HG03025 (cell line): ENCODE measurements around the gene SLC4A1.
A peak's percentile ranks its signal among the peaks of the same experiment; 100 is the strongest.

Experiments
- ATAC-seq: cut with Tn5 transposase; IDR thresholded peaks from one replicate; pipeline ENCODE4 v1.9.1; 2021; ENCODE audit warnings: mild to moderate bottlenecking, moderate library complexity; ENCODE audit not compliant: unreplicated experiment, low FRiP score

The SLC4A1 gene

DNA sequence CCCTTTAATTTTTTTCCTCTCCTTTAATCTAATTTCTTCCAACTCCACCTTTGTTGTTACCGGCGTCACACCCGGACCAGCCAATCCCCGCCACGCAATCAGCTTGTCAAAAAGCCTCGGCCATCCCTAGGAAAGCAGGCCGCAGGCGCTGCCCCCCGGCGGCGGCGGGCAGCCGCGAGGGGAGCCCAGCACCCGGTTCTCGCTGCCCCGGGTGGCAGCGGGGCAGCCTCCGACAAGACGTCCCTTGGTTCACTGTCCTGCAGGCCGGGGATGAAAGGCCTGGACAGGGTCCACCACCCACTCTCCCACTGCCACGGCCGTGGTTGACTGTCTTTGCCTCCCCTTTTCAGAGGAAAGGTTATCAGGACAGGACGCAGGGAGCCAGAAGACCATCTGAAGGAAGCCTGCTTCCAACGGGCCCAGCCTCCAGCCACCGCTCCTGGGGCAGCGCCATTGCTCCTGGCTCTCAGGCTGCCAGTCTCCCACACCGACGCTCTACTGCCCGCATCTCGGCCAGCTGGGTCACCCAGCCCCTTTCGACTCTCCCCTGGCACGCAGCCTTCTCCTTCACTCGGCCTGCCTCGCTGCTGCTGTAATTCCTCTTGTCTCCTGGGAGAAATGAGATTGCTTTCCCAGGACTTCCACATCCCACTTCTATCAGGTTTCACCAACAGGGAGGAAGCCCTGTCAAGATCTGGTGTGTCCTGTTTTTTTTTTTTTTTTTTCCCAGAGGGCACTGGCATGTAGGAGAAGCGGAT, 45.6 kb downstream of the SLC4A1 start:
- ATAC-seq, result no peak

DNA sequence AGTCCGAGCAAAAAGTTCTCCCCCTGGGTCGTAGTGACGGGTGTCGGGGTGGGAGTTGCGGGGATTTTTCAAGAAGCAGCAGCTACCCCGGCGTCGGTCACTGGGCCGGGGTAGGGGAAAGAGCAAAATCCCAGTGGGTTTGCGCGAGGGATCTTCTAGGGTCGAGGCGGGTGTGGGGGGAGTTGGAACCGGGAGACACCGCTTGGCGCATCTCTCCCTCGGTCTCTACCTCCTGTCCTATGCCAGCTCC, 46.1 kb downstream of the SLC4A1 start:
- ATAC-seq, result no peak

DNA sequence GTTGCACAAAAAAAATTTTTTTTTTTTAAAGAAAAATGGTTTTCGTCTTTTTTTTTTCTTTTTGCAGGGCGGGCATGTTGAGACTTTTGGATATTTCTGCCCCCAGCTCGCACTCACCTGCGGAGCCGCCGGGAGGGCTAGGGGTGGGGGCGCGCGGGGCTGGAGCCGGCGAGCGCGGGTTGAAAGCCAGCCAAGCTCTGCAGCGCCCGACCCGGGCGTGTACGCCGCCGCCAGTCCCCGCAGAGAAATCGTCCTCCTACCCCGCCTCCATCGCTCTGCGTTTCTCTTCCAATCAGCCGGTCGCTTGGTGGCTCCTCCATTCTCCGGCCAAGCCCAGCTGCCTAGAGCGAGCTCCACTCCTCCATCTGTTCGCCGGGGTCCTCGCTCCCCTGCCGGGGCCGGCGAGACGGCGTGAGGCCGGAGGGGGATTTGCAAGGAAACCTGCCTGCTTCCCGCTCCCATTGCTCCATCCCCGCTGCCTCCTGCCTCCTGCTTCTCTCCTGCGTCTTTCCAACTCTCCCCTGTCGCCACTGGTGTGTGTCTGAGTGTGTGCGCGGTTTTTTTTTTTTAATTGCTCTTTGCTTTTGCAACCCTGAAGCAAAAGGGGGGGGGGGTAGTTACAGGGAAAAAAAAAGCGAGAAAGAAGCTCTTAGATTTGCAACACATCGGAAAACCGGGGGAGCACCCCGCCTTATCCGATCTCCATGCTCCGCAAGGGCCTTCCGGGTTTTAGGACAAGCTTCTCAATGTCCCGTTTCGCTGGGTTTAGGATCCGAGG, 46.7 kb downstream of the SLC4A1 start:
- no peak for ATAC-seq

DNA sequence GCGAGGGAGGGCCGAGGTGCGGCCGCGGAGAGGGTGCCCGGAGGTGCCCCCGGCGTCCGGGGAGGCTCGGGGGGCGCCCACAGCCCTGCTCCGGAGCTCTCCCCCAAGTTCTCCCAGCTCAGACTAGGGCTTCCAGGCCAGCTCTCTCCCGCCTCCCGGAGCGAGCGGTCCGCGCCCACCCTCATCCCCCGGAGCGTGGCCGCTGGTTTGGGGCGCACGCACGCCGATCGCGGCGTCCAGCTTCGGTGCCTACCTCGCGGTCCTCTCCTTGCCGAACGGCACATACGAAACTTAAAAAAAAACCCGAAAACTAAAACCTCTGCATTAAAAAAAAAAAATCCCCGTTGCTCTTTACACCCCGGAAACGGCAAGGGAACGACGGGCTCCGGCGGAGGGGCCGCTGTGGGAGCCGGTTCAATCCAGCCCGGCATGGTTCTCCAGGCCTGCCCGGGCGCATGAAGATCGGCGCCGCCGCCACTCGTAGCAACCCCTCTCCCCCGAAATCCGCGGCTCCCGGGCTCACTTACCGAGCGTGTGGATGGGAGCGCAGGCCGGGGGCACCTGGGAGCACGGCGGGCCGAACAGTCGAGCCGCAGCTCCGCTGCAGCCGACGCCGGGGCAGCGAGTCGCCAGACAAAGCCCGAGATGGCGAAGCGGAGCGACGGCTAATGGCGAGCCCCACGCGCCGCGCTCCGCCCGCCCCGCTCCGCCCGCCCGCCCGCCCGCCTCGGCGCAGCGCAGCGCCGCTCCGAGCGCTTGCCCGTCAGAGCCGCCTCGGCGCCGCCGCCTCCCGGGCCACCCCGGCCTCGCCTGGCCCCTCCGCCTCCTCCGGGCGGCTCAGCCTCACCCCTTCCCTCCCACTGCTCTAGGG, 47.5 kb downstream of the SLC4A1 start:
- peak; percentile 6 for ATAC-seq

DNA sequence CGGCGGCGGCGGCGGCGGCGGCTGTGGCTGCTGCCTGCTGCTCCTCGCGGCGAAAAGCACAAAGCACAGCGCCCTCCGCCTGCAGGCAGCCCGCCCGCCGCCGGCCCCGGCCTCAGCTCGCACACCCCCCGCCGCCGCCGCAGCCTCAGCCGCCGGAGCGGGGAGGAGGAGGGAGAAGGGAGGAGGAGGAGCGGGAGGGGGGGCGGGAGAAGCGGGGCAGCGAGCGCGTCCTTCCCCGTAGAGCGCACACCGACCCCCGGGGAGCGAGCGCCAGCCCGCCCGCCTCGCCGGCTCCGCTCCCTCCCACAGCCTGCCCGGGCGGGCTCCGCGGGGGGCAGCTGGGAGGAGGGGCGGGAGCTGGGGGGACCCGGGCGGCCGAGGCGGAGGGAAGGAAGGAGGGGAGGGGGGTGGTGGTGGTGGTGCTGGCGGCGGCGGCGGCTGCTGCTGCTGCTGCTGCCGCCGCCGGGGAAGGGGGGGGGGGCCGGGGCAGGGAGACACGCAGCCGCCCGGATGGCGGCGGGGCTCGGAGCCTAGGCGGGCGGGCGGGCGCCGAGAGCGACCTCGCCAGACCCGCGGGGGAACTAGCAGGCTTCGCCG, 48.2 kb downstream of the SLC4A1 start, which contains the start of gene UBTF:
Gene UBTF (minus strand): TSS at position 60 of the 597 bp plus-strand sequence. CDS start 1,446 bp downstream, outside the sequence.
- ATAC-seq, result peak; percentile 7

DNA sequence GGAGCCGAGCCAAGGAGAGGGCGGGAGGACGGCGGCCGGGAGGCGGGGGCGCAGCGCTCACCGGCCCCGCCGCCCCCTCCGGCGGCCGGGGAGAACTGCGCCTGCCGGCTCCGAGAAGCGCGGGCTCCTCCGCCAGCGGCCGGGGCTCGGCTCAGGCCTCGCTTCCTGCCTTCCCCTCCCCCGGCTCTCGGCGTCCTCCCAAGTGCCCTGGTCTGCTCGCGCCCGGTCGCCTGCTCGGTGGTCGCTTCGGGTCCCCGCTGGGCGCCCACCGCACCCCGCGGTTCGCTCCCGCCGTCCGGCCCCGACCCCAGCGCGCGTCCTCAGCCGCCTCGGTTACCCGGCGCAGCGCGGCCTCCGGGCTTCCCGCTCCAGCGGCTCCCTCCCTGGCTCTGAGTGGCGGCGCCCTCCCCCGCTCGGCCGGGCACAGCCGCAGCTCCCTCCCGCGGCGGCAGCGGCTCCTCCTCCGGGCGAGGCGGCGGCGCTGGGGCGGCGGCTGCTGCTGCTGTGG, 48.8 kb downstream of the SLC4A1 start:
- peak; percentile 22 for ATAC-seq

DNA sequence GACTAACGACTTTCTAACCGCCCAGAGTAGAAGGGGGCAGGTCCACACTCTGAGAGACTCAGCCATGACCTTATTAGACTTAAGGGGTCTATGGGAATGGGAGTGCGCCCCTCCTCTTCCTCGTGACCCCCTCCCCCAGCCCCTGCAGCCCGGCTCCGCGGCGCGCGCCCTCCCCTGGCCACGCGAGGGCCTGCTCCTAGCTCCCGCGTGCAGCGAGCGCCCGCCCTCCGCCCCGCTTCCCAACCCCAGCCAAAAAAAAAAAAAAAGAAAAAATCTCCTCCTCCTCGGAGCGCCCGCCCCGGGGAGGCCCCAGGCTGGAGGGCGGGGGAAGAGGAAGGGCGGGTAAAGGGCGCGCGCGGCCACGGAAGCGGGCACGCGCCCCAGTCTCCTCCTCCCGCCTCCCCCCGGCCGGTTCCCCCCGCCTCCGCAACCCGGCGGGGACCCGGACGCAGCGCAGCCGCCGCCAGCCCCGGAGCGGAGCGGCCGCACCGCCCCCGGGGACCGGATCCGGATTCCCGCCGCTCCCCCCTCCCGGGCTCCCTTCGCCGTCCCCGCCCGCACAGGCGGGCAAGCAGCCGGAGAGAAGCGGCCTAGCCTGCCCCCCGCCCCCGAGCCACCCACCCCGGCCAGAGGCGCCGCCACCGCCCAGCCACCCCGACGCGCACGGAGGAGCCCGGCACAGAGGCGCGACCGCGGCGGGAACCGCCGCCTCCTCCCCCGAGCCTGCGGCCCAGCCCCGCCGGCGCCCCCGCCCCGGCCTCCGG, 49.4 kb downstream of the SLC4A1 start:
- peak; percentile 39 for ATAC-seq

DNA sequence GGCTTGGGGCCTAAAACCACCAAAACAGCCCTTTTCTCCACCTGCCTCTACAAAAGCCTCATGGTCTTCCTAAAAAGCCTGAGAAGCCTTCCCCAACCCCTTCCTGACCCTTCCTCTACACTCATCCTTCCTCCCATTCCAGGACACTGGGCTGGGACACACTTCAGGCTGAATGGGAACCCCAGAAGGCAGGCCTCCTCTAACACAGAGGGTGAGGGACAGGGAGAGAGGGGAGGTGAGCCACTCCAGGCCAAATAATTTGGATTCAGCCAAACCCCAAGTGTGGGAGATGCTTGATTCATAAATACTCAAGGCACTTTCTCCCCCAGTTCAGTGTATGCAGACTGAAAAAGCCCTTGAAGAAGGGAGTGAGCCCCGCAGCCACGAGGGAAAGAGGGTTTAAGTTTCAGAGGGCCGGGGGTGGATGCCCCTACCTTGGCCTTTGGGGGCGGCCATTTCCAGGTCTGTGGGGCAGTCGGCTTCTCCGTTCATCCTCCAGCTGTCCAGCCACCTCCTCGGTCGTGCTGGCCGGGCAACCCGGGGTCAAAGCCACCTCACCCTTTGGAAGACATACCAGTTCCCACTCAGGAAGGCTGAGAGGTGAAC, 50.1 kb downstream of the SLC4A1 start:
- no peak for ATAC-seq

DNA sequence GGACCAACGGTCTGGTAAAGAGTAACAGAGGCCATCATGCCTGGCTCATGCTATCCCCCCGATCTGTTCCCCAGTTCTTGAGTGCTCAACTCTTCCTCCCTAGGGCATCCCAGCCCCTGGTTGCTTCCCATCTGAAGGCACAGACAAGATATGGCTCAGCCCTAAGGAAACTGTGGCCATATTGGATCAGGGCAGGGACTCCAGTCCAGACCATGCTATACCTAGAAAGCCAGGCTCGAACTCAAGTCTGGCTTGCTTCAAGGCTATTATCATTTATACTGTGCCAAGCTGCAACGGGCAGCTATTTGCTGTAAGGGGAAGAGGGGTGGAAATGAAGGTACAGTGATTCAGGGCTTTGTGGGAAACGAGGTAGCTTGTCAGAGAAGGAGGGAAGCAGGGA, 51.2 kb downstream of the SLC4A1 start:
- ATAC-seq, result no peak

DNA sequence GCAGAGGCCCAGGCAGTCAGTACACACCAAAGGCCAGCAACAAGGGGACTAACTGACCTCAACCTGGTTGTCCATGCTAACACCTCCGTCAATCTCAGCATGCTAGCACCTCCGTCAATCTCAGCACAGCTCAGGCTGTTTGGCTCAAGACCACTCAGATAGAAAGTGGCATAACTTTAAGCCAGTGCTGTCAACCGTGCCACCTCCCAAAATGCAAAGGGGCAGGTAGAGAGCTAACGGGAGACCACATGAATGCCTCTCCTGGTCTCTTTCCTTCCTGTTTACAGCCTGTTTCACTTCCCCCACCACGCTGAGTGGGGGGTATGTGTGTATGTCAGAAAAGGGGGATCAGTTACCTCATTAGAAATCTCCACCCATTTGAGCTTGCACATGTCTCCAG, 51.8 kb downstream of the SLC4A1 start:
- no peak for ATAC-seq

DNA sequence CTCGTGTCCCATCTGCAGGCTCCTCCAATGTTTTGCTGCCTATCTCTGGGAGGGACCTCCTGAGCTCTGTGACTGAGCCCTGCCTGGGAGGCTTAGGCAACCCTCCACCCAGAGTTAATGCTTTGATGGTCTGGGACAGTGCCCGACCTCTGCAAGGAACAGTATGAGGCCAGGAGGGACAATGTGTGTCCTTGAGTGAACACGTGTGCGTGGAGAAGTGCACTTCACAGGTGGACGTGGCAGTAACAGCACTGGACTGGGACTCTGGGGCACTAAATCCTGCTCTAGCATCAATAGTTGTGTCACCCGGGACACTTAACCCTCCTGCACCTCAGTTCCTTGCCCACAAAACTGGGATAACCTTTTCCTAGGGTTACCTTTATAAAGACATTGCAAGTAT, 53.0 kb downstream of the SLC4A1 start:
- ATAC-seq, result no peak

DNA sequence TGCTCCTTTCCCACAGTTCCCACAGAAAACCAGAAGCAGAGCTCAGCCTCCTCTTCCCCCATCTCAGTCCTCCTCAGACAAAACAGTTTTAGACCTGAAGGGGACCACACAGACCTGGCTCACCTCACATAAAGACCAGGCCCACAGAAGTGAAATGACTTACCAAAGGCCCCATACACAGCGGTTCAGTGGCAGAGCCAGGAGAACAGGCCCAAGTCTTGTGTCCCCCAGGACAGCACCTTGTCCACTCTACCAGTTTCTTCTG, 53.8 kb downstream of the SLC4A1 start:
- ATAC-seq, result no peak

DNA sequence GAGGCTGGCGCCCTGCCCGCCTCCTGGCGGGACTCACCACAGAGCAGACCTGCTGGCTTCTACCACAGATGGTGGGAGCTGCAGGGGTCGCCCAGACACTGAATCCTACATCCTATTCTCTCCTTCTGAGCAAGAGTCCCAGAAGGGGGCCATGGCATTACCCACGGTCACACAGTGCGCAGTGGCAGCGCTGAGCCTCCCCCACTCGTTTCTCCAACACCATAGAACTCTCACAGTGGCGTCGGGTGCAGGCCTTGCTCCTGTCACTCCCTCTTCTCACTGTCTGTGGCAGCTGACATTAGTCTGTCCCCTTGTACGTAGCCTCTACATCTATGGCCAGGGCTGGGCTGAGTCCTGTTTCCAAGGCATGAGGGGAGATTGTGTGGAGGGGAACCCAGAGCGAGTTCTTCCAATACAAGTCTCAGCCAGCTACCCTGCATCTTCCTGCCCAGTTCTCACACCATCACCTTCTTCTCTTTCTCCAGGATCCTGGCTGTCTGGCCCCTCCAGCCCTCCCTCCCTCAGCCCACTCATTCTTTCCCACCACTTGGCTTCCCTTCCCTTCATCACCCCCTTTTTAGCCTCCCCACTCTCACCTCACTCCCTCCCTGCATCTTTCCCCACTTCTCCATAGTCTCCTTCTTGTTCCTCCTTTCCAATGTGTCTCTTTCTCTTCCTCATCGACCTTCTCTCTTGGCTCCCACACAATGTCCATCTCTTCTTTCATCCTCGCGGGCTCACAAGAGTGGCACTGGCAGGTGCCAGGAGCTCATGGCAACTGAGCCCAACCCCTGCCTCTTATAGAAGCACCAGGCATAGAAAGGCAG, 54.3 kb downstream of the SLC4A1 start:
- no peak for ATAC-seq

DNA sequence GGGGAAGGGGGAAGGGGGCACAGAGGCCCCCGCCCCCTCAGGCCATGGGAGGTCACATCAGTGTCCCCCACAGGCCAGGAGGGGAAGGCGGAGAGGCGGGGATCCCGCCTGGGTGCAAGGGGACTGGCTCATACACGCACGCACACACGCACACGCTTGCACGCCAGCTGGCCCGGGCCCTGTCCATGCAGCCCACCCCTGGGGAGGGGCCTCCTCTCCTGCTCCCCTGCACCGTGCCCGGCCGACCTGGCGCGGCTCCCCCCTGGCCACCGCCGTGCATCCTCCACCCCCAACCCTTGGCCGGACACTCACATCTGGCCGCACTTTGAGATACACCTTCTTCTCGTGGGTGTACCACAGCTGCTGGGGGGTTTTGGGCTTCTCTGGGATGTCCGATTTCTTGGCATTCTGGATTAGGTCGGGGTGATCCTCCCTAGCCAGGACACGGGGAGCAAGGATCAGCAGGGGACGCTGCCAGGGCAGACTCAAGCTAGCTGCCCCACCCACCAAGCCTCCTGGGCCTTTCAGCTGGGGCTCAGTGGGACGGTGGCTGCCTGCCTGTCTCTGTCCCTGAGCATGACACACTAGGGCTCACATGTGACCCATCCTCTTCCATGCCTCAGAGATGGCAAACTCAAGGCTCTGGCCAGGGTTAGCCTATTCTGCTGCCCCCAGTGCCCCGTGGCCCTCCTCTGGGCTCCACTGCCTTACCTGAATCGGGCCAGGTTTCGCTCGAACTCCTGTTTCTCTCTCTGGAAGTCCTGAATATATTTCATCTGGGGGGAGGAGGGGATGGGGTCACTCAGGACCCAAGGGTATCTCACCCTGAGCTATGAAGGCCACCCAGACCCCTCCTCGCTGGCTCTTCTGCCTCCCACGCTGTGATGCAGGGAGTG, 55.2 kb downstream of the SLC4A1 start:
- no peak for ATAC-seq

DNA sequence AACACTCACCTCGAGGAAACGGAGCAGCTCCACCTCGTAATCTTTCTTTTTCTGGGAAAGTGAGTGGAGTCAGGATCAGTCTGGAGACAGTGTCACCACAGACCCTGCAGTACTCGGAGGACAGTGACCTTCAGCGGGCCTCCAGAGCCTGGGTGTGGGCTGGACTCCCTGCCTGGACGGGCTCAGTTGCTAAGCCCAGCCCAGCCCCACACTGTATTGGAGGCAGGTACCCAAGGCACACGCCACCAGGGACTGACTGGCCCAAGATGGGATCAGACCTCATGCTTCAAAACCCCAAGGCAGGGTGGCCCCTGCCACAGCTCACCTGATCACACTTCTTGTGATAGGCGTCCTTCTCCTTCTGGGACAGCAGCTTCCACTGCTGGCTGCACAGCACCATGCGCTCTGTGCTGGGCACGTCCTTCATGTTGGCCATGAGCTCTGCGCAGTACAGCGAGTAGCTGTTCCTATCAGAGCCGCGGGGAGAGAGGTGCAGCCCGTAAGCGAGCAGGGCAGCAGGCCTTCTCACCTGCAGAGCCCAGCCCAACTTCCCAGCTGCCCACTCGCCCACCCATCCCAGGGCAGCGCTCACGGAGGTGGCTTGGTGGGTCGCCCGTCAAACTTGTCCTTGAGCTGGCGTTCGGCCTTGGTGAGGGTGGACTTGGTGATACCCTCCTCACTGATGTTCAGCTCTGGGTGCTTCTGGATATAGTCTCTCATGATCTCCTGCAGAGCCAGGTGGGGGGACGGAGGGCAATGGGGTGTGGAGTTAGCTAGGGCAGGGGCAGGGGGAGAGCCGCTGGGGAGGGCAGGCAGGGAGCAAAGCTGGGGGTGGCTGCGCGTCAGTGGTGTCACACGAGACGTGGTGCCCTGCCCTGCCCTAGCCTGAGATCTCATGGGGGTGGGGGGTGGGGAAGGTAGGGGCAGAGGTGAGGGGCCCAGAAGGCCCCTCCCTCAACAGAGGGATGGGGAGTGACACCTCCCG, 56.4 kb downstream of the SLC4A1 start:
- ATAC-seq, result no peak

DNA sequence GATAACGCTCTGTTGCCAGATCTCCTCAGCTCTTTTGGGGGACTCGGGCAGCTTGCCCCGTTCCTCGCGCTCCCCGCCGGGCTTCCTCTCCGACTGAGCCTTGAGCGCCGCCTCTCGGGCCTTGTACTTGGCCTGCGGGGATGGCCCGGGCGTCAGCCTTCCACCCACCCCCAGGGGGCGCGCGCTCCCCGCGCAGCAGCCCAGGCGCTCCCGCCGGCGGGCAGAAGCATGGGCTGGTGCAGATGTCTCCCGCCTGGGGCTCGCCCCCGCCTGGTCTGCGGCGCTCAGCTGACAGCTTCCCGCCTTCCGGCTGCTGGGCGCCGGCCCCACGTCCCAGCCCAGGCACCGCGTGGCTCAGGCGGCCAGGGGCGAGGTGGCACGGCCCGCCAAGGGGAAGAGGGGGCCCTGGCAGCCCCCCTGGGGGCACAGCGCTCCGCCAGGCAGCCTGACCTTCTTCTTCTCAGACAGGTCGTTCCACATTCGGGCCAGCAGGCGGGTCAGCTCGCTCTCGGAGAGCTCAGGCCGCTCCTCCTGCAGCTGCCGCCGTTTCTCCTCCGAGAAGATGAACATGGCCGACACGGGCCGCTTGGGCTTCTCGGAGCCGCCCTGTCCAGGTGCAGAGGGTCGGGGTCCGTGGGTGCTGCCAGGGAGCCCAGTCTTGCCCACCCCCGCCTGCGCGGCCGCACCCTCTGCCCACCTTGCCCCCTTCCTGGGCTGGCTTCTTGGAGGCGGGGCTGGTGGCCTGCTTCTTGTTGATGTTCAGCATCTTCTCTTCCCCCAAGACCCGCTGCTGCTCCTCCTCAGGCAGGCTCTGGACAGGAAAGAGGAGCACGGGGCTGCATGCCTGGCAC, 57.4 kb downstream of the SLC4A1 start:
- peak; percentile 72 for ATAC-seq
